HG03342 (cell line): ENCODE results near the gene CDHR3.
"Not testable (repeated sequence)": the region's sequence is repeated elsewhere in the genome, so short reads cannot be mapped to it uniquely, and the experiment has no call there.

Experiments
- ATAC-seq: cut with Tn5 transposase; IDR thresholded peaks from one replicate; pipeline ENCODE4 v1.9.1; 2021; ENCODE audit warnings: mild to moderate bottlenecking, moderate library complexity; ENCODE audit not compliant: unreplicated experiment

Gene CDHR3

GRCh38 chr7:105962353-105962752, 711 bp upstream of the CDHR3 start:
- ATAC-seq: no peak

- ATAC-seq: no peak
Observed at GRCh38 chr7:105971845-105972244, 8.8 kb downstream of the CDHR3 start.

- no peak for ATAC-seq
Observed at GRCh38 chr7:105972276-105972675, 9.2 kb downstream of the CDHR3 start.

GRCh38 chr7:105974471-105974870, 11.4 kb downstream of the CDHR3 start:
- no peak for ATAC-seq

GRCh38 chr7:105975770-105976417, 12.8 kb downstream of the CDHR3 start:
- no peak for ATAC-seq

- no peak for ATAC-seq
Observed at GRCh38 chr7:105976868-105977267, 13.8 kb downstream of the CDHR3 start.

- no peak for ATAC-seq
Observed at GRCh38 chr7:105978035-105978434, 15.0 kb downstream of the CDHR3 start.

- ATAC-seq: no peak
Observed at GRCh38 chr7:105978974-105979373, 15.9 kb downstream of the CDHR3 start.

- no peak for ATAC-seq
Observed at GRCh38 chr7:105979405-105979804, 16.3 kb downstream of the CDHR3 start.

GRCh38 chr7:105980645-105981396, 17.8 kb downstream of the CDHR3 start:
- ATAC-seq: no peak

GRCh38 chr7:105982388-105982787, 19.3 kb downstream of the CDHR3 start:
- ATAC-seq: no peak

GRCh38 chr7:105984808-105985207, 21.7 kb downstream of the CDHR3 start:
- not testable (repeated sequence) for ATAC-seq

GRCh38 chr7:105985229-105985628, 22.2 kb downstream of the CDHR3 start:
- no peak for ATAC-seq

- no peak for ATAC-seq
Observed at GRCh38 chr7:105985672-105986215, 22.7 kb downstream of the CDHR3 start.

GRCh38 chr7:105987046-105987445, 24.0 kb downstream of the CDHR3 start:
- no peak for ATAC-seq

- ATAC-seq: no peak
Observed at GRCh38 chr7:105988276-105988675, 25.2 kb downstream of the CDHR3 start.

- no peak for ATAC-seq
Observed at GRCh38 chr7:105989191-105989590, 26.1 kb downstream of the CDHR3 start.

- no peak for ATAC-seq
Observed at GRCh38 chr7:105989686-105990085, 26.6 kb downstream of the CDHR3 start.

GRCh38 chr7:105990141-105990540, 27.1 kb downstream of the CDHR3 start:
- no peak for ATAC-seq

GRCh38 chr7:105990727-105991453, 27.8 kb downstream of the CDHR3 start:
- ATAC-seq: no peak

GRCh38 chr7:105992905-105993304, 29.8 kb downstream of the CDHR3 start:
- ATAC-seq: no peak
